Measurements from ENCODE around the gene CDKN2B-AS1.

CDKN2B-AS1 gene

GRCh38 chr9:21995006-21995665 is 545 bp downstream of the CDKN2B-AS1 start (continued):
- TF ChIP-seq KLF8 (tag by site-specific recombination; IDR thresholded peaks at IDR 0.05), result 0 out of 2 replicates have a peak, but pooled peaks have one; percentile 15
- no peak for TF ChIP-seq ZBTB1 (tag by site-specific recombination; IDR thresholded peaks at IDR 0.05)
- TF ChIP-seq ZNF449 (tag by site-specific recombination; IDR thresholded peaks at IDR 0.05), result peak; percentile 99
- no peak for TF ChIP-seq ZNF404 (tag by site-specific recombination; IDR thresholded peaks at IDR 0.05)
- no peak for TF ChIP-seq HOXC10 (CRISPR knock-in tag; IDR thresholded peaks at IDR 0.05)
- no peak for TF ChIP-seq ZBTB6 (tag by site-specific recombination; IDR thresholded peaks at IDR 0.05)
- no peak; the same call in 1 of the 2 replicates for TF ChIP-seq ZNF2 (tag by site-specific recombination; IDR thresholded peaks at IDR 0.05)
- no peak for TF ChIP-seq ZNF26 (tag by site-specific recombination; IDR thresholded peaks at IDR 0.05)
- no peak for TF ChIP-seq ZNF223 (tag by site-specific recombination; IDR thresholded peaks at IDR 0.05)
- TF ChIP-seq ZEB2 (tag by site-specific recombination; IDR thresholded peaks at IDR 0.05), result no peak
- no peak for TF ChIP-seq ZNF623 (tag by site-specific recombination; IDR thresholded peaks at IDR 0.05)
- no peak for TF ChIP-seq PRDM2 (tag by site-specific recombination; IDR thresholded peaks at IDR 0.05; ENCODE audit: borderline replicate concordance)
- TF ChIP-seq ZNF585B (tag by site-specific recombination; IDR thresholded peaks at IDR 0.05), result no peak
- no peak for TF ChIP-seq ZNF10 (tag by site-specific recombination; IDR thresholded peaks at IDR 0.05)
- TF ChIP-seq EGR2 (tag by site-specific recombination; IDR thresholded peaks at IDR 0.05; ENCODE audit: low read depth), result no peak
- peak; percentile 90 for TF ChIP-seq ZNF600 (tag by site-specific recombination; IDR thresholded peaks at IDR 0.05)
- TF ChIP-seq PRDM1 (tag by site-specific recombination; IDR thresholded peaks at IDR 0.05), result peak; percentile 93
- TF ChIP-seq ZNF621 (tag by site-specific recombination; IDR thresholded peaks at IDR 0.05), result no peak
- no peak for TF ChIP-seq ZNF473 (tag by site-specific recombination; IDR thresholded peaks at IDR 0.05)
- TF ChIP-seq KLF7 (tag by site-specific recombination; IDR thresholded peaks at IDR 0.05; ENCODE audit: borderline replicate concordance), result no peak
- no peak for TF ChIP-seq ZFP37 (tag by site-specific recombination; IDR thresholded peaks at IDR 0.05)
- no peak for TF ChIP-seq ZNF354C (tag by site-specific recombination; IDR thresholded peaks at IDR 0.05; ENCODE audit: borderline replicate concordance, low read depth)
- TF ChIP-seq ZNF184 (tag by site-specific recombination; IDR thresholded peaks at IDR 0.05), result no peak
- no peak for TF ChIP-seq YY1 (tag by site-specific recombination; IDR thresholded peaks at IDR 0.05)
- no peak for TF ChIP-seq GLI4 (tag by site-specific recombination; IDR thresholded peaks at IDR 0.05)
- TF ChIP-seq SP2 (tag by site-specific recombination; IDR thresholded peaks at IDR 0.05), result 0 out of 2 replicates have a peak, but pooled peaks have one; percentile 26
- no peak for TF ChIP-seq ZNF837 (tag by site-specific recombination; IDR thresholded peaks at IDR 0.05)
- TF ChIP-seq SCRT1 (tag by site-specific recombination; IDR thresholded peaks at IDR 0.05; ENCODE audit: borderline replicate concordance), result no peak
- TF ChIP-seq ZNF596 (tag by site-specific recombination; IDR thresholded peaks at IDR 0.05), result no peak
- 0 out of 2 replicates have a peak, but pooled peaks have one; percentile 12 for TF ChIP-seq INSM2 (tag by site-specific recombination; IDR thresholded peaks at IDR 0.05)
- no peak for TF ChIP-seq ZNF416 (tag by site-specific recombination; IDR thresholded peaks at IDR 0.05)
